ENCODE data around the gene APP.

GRCh38 chr21:25963181-25963580, 207.4 kb downstream of the APP start:
- TF ChIP-seq CTCF (IDR thresholded peaks at IDR 0.05; ENCODE audit: low read length), result no peak
- no peak for TF ChIP-seq EZH2phosphoT487 (IDR thresholded peaks at IDR 0.05; ENCODE audit: low read length)
- no peak for TF ChIP-seq EZH2 (optimal IDR thresholded peaks at IDR 0.05; ENCODE audit: low read depth, low read length)
